GM19238 (cell line): Measurements from ENCODE around the gene DISP2.

Experiments used
- DNase-seq: peaks from one replicate; pipeline ENCODE4 v3.0.0; 2011; ENCODE audit warnings: low spot score; ENCODE audit not compliant: insufficient read length

The DISP2 gene

GRCh38 chr15:40361640-40362039 is 3.6 kb downstream of the DISP2 start:
- DNase-seq: no peak

GRCh38 chr15:40363611-40364010 is 5.6 kb downstream of the DISP2 start:
- DNase-seq: no peak

- no peak for DNase-seq
Observed at GRCh38 chr15:40364251-40364650, 6.2 kb downstream of the DISP2 start.

- no peak for DNase-seq
Observed at GRCh38 chr15:40365016-40365415, 7.0 kb downstream of the DISP2 start.

GRCh38 chr15:40365624-40366456 is 7.8 kb downstream of the DISP2 start:
- no peak for DNase-seq

GRCh38 chr15:40366457-40367370 is 8.7 kb downstream of the DISP2 start:
- DNase-seq: no peak

GRCh38 chr15:40367371-40367685 is 9.3 kb downstream of the DISP2 start:
- no peak for DNase-seq

GRCh38 chr15:40367686-40368611 is 9.9 kb downstream of the DISP2 start:
- DNase-seq: peak; percentile 92

- DNase-seq: no peak
Observed at GRCh38 chr15:40368719-40369473, 10.9 kb downstream of the DISP2 start.

- no peak for DNase-seq
Observed at GRCh38 chr15:40369474-40369869, 11.5 kb downstream of the DISP2 start.

GRCh38 chr15:40369971-40370370 is 12.0 kb downstream of the DISP2 start:
- no peak for DNase-seq

GRCh38 chr15:40372981-40373380 is 15.0 kb downstream of the DISP2 start:
- DNase-seq: no peak

- DNase-seq: no peak
Observed at GRCh38 chr15:40377606-40378005, 19.6 kb downstream of the DISP2 start.

- no peak for DNase-seq
Observed at GRCh38 chr15:40379374-40379773, 21.4 kb downstream of the DISP2 start.

GRCh38 chr15:40379853-40380252 is 21.8 kb downstream of the DISP2 start:
- DNase-seq: no peak

- no peak for DNase-seq
Observed at GRCh38 chr15:40380636-40381035, 22.6 kb downstream of the DISP2 start.

- no peak for DNase-seq
Observed at GRCh38 chr15:40381818-40382529, 24.0 kb downstream of the DISP2 start.

GRCh38 chr15:40382580-40383456 is 24.8 kb downstream of the DISP2 start, which contains the start of gene KNSTRN:
Gene KNSTRN (plus strand): TSS chr15:40382721. CDS start chr15:40382836, 115 bp downstream.
- DNase-seq: peak; percentile 88

GRCh38 chr15:40386480-40386879 is 28.5 kb downstream of the DISP2 start:
- no peak for DNase-seq
